Gastrocnemius medialis (tissue), 4 donors: ENCODE data around the gene IGFALS. TPM values are rescaled to one million over a fixed set of nuclear protein-coding genes. Genes with fewer than 3 reads are reported as not detected.

ENCODE experiments used
- ATAC-seq, 2 donors: fragments of 150-250 bp; one replicate each; pipeline ENCODE4 v1.9.1; 2016
- DNase-seq, 2 donors: peaks; one replicate each; pipeline ENCODE4 v3.0.0-alpha.2; 2019
- H3K27ac ChIP-seq, 4 donors: fragments of 200-600 bp; sonication (generic); 1 replicate in 1 of 4; 2 replicates in 3 of 4; pipeline ENCODE4 v1.5.1; 2016 to 2018; ENCODE audit warnings: mild to moderate bottlenecking in 2 of 4, moderate library complexity in 1 of 4
- H3K27me3 ChIP-seq, 3 donors: fragments of 200-600 bp; sonication (generic) in 2 of 3; 1 replicate in 1 of 3; 2 replicates in 2 of 3; pipeline versions ENCODE4 v1.5.1 to v1.6.0; 2016 to 2019; ENCODE audit warnings: mild to moderate bottlenecking in 1 of 3, moderate library complexity in 1 of 3
- H3K36me3 ChIP-seq, 2 donors: fragments of 200-600 bp; sonication (generic) in 1 of 2; one replicate each; pipeline ENCODE4 v1.5.1; 2017 to 2018
- H3K4me1 ChIP-seq, 2 donors: fragments of 200-600 bp; sonication (generic) in 1 of 2; one replicate each; pipeline ENCODE4 v1.5.1; 2016 to 2017; ENCODE audit warnings: mild to moderate bottlenecking in 2 of 2
- H3K4me3 ChIP-seq, 4 donors: fragments of 200-600 bp; sonication (generic) in 3 of 4; 1 replicate in 1 of 4; 2 replicates in 3 of 4; pipeline ENCODE4 v1.5.1; 2016 to 2019; ENCODE audit warnings: mild to moderate bottlenecking in 2 of 4
- H3K9me3 ChIP-seq, 3 donors: fragments of 200-600 bp; sonication (generic) in 2 of 3; 1 replicate in 1 of 3; 2 replicates in 2 of 3; pipeline ENCODE4 v1.5.1; 2016 to 2019
- POLR2A ChIP-seq, 2 donors: fragments of 450-650 bp; IDR thresholded peaks; one replicate each; pipeline ENCODE4 v1.6.1; 2017; ENCODE audit warnings: antibody characterized with exemption in 2 of 2, mild to moderate bottlenecking in 2 of 2, moderate library complexity in 2 of 2
- in situ Hi-C, 4 donors: fragments of 200-750 bp; cut with MboI; loops; one replicate each; pipeline versions ENCODE4 v1.15.0 to v1.8.0; 2017; ENCODE audit warnings: low sequenced_read_pairs in 4 of 4
- intact Hi-C: fragments of 100-400 bp; cut with DNase I; formaldehyde crosslinking; loops from one replicate; pipeline ENCODE4 v1.15.1; 2023; ENCODE audit warnings: low total_unique reads
- total RNA-seq, 4 donors: library from RNA; depleted of rRNA; stranded (reverse); fragments of >200 nt; gene quantifications; one replicate each; pipeline versions ENCODE4 v1.1.0 to v1.2.3, GENCODE V29; 2016
- TF ChIP-seq, protein P1 (sequence below), 5 experiments: fragments of 450-650 bp in 3 of 5; fragments of 200-600 bp in 2 of 5; sonication (generic) in 2 of 5; IDR thresholded peaks in 4 of 5; conservative IDR thresholded peaks in 1 of 5; 1 replicate in 4 of 5; 2 replicates in 1 of 5; pipeline ENCODE4 v1.5.1; 2016 to 2019; ENCODE audit warnings: antibody characterized with exemption in 5 of 5, mild to moderate bottlenecking in 3 of 5, moderate library complexity in 3 of 5

IGFALS gene
- total RNA-seq, 4 donors from 2014 or later = 0.20 to 0.22 TPM; not detected in 2

DNA sequence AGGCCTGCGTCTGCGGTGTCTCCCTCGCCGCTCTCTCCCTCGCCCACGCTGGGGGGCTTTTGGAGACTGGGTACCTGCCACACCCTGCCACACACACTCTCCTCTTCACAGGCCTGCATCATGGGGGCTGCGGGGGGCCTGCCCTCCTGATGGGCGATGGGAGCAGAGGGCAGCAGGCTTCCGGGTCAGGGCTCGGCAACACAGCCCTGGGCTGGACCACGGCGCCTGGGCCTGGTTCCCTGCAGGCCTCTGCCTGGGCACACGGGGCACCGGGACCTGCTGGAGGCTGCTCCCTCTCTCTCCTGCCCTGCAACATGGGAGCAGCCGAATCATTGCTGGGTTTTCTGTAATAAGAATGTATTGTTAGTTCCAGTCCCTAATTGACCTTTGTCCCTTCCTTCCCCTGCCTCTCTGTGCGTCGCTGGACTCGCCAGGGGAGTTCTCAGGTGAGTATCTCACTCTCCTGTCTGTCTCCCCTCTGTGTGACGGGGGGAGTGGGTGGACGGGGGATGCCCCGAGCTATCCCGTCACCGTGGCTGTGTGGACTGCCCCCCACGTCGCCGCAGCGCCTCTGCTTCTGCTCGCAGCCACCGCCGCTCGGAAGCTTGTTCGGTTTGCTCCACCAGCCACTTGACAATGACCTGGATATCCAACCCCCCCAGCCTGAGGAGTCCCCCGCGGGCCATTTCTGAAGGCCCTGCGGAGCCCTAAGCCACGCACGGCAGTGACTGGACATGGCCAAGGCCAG lies 35.6 kb downstream of the IGFALS start:
- intact Hi-C loops (no loop called here), in situ Hi-C loops (no loop called here)
- H3K4me3 ChIP-seq = no peak overlapping the region
- no peak for DNase-seq
- H3K9me3 ChIP-seq = no peaks in the 10 kb centered on the region
- H3K36me3 ChIP-seq = peaks cover 0 to 58% of the 10 kb centered on the region in 2 donors
- no peaks in the 10 kb centered on the region for H3K27me3 ChIP-seq
- no peak for TF ChIP-seq POLR2A (IDR thresholded peaks at IDR 0.05)
- TF ChIP-seq, protein P1, sequence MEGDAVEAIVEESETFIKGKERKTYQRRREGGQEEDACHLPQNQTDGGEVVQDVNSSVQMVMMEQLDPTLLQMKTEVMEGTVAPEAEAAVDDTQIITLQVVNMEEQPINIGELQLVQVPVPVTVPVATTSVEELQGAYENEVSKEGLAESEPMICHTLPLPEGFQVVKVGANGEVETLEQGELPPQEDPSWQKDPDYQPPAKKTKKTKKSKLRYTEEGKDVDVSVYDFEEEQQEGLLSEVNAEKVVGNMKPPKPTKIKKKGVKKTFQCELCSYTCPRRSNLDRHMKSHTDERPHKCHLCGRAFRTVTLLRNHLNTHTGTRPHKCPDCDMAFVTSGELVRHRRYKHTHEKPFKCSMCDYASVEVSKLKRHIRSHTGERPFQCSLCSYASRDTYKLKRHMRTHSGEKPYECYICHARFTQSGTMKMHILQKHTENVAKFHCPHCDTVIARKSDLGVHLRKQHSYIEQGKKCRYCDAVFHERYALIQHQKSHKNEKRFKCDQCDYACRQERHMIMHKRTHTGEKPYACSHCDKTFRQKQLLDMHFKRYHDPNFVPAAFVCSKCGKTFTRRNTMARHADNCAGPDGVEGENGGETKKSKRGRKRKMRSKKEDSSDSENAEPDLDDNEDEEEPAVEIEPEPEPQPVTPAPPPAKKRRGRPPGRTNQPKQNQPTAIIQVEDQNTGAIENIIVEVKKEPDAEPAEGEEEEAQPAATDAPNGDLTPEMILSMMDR (IDR thresholded peaks at IDR 0.05 in 4 of 5, conservative IDR thresholded peaks at IDR 0.05 in 1 of 5) = no peak
- no peak for ATAC-seq
- H3K4me1 ChIP-seq = no peaks in the 10 kb centered on the region
- no peak overlapping the region for H3K27ac ChIP-seq

DNA sequence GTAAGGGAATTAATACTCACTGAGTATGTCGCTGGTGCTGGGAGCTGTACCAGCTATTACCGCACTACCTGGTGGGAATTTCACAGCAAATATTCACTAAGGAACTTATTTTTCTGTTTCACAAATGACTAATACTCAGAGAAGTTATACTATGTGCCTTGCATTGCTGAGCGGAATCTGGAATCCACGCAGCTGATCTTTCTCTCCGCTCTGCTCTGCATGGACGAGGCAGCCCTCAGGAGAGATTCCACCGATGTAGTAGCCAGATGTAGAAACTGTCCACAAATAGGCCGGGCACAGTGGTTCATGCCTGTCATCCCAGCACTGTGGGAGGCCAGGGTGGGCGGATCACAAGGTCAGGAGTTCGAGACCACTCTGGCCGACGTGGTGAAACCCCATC lies 39.3 kb downstream of the IGFALS start:
- TF ChIP-seq POLR2A (IDR thresholded peaks at IDR 0.05) = no peak
- TF ChIP-seq, protein P1 (IDR thresholded peaks at IDR 0.05 in 4 of 5, conservative IDR thresholded peaks at IDR 0.05 in 1 of 5) = no peak
- in situ Hi-C loops = no loop called here
- intact Hi-C loops = no loop called here

DNA sequence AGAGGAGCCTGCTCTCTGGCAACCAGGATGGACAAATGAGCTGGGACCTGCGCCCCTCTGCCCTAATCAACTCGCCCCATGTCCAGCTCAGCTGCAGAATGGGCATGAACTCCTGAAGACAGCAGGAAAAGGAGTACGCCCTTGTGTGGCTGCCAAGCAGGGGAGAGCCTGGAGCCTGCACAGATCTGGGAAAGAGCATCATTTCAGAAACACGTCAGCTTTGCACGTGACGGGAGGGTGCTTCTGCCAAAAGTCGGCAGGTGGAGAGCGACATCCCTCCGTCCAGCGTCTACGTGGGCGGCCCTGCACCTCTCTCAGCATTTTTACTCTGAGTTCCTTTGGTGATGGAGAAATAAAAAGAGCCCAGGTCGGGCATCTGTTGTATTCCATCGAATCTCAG lies 40.7 kb downstream of the IGFALS start:
- in situ Hi-C loops = no loop called here

More for the DNA sequence above, 39.3 kb downstream of the IGFALS start:
- H3K36me3 ChIP-seq = peaks cover 0 to 63% of the 10 kb centered on the region in 2 donors
- H3K4me3 ChIP-seq = no peak overlapping the region
- no peaks in the 10 kb centered on the region for H3K9me3 ChIP-seq
- no peaks in the 10 kb centered on the region for H3K27me3 ChIP-seq
- DNase-seq (no peak), ATAC-seq (no peak)
- no peaks in the 10 kb centered on the region for H3K4me1 ChIP-seq
- no peak overlapping the region for H3K27ac ChIP-seq

GRCh38 chr16:1751946-1752345 lies 41.6 kb downstream of the IGFALS start:
- H3K27me3 ChIP-seq = no peaks in the 10 kb centered on the region
- H3K27ac ChIP-seq = no peak overlapping the region
- H3K9me3 ChIP-seq = no peaks in the 10 kb centered on the region
- TF ChIP-seq POLR2A (IDR thresholded peaks at IDR 0.05) = no peak
- TF ChIP-seq, protein P1 (IDR thresholded peaks at IDR 0.05 in 4 of 5, conservative IDR thresholded peaks at IDR 0.05 in 1 of 5) = no peak
- no peaks in the 10 kb centered on the region for H3K4me1 ChIP-seq
- ATAC-seq (no peak), DNase-seq (no peak)
- peaks cover 0 to 74% of the 10 kb centered on the region in 2 donors for H3K36me3 ChIP-seq
- intact Hi-C loops (no loop called here), in situ Hi-C loops (no loop called here)
- H3K4me3 ChIP-seq = no peak overlapping the region

More for the DNA sequence above, 40.7 kb downstream of the IGFALS start:
- Histone ChIP-seq H3K4me1 (no peaks in the 10 kb centered on the region), H3K27me3 (no peaks in the 10 kb centered on the region), H3K4me3 (no peak overlapping the region), H3K27ac (no peak overlapping the region), H3K9me3 (no peaks in the 10 kb centered on the region), H3K36me3 (peaks cover 0 to 70% of the 10 kb centered on the region in 2 donors)
- intact Hi-C loops = no loop called here
- DNase-seq = no peak
- ATAC-seq = no peak
- TF ChIP-seq, protein P1 (IDR thresholded peaks at IDR 0.05 in 4 of 5, conservative IDR thresholded peaks at IDR 0.05 in 1 of 5) = no peak
- no peak for TF ChIP-seq POLR2A (IDR thresholded peaks at IDR 0.05)
